Epithelial cell of prostate (primary cell): ENCODE data around the gene PPEF2.

Experiments used
- DNase-seq: peaks from one replicate; pipeline ENCODE4 v3.0.0-alpha.2; 2011; ENCODE audit warnings: low read depth, low spot score
- H3K27ac ChIP-seq: fragments of 450-650 bp; 2 replicates; pipeline ENCODE4 v1.5.1; 2017; ENCODE audit warnings: mild to moderate bottlenecking

The PPEF2 gene

GRCh38 chr4:75834772-75835154, 67.5 kb downstream of the PPEF2 start:
- H3K27ac ChIP-seq: no peak overlapping the region
- DNase-seq: no peak

- DNase-seq: no peak
- no peak overlapping the region for H3K27ac ChIP-seq
Measured at GRCh38 chr4:75834095-75834771, 68.0 kb downstream of the PPEF2 start.

DNA sequence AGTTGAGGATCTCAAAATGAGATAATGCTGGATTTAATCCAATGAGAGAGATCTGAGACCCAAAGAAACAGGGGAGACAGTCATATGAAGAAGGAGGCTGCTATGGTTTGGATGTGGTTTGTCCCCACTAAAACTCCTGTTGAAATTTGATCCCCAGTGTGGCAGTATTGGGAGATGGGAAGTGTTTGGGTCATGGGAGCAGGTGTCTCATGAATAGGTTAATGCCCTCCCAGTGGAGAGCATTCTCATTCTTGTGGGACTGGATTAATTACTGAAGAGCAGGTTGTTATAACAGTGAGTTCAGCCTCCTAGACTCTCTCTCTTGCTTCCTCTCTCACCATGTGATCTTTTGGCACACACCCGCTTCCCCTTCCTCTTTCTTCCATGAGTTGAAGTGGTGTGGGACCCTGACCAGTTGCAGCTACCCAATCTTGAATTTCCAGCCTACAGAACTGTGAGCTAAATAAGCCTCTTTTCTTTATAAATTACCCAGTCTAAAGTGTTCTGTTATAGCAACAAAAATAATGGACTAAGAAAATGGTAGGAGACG, 70.3 kb downstream of the PPEF2 start:
- no peak overlapping the region for H3K27ac ChIP-seq
- DNase-seq: no peak

DNA sequence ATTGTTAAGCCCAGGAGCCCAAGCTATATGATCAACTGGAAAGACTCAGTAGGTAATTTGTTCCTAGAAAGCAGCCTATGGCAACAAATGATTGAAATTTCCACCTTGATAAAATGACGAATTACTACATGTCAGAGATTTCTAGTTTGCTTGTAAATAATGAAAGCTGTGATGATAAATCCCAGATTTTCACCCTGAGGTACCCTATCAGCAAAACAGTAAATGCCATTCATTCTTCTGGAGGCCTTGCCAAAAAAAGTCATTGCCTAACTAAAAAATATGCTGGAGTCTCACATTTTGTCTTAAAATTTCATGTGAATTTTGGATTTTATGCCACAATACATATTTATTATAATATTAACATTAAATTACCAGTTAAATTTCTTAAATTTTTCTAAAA, 71.3 kb downstream of the PPEF2 start:
- DNase-seq: no peak
- H3K27ac ChIP-seq: no peak overlapping the region

- H3K27ac ChIP-seq: no peak overlapping the region
- DNase-seq: no peak
Measured at GRCh38 chr4:75823812-75824211, 78.4 kb downstream of the PPEF2 start.

GRCh38 chr4:75822416-75822815, 79.8 kb downstream of the PPEF2 start:
- no peak overlapping the region for H3K27ac ChIP-seq
- DNase-seq: no peak

DNA sequence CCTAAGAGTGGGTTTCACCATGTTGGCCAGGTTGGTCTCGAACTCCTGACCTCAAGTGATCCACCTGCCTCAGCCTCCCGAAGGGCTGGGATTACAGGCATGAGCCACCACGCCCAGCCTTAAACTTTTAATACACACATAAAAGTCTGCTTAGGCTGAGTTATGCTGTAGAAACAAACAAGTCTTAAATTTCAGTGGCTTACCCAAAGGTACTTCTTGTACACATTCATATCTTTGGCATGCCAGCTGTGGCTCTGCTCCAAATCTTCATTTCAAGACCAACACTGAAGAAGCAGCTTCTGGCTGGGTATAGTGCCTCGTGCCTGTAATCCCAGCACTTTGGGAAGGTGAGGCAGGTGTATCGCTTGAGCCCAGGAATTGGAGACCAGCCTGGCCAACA, 80.3 kb downstream of the PPEF2 start:
- no peak overlapping the region for H3K27ac ChIP-seq
- no peak for DNase-seq

GRCh38 chr4:75821216-75821615, 81.0 kb downstream of the PPEF2 start:
- no peak for DNase-seq
- H3K27ac ChIP-seq: no peak overlapping the region

GRCh38 chr4:75820676-75821075, 81.6 kb downstream of the PPEF2 start:
- DNase-seq: no peak
- no peak overlapping the region for H3K27ac ChIP-seq

- DNase-seq: no peak
- H3K27ac ChIP-seq: no peak overlapping the region
Measured at GRCh38 chr4:75820197-75820596, 82.1 kb downstream of the PPEF2 start.

- no peak overlapping the region for H3K27ac ChIP-seq
- no peak for DNase-seq
Measured at GRCh38 chr4:75819121-75819520, 83.1 kb downstream of the PPEF2 start.

DNA sequence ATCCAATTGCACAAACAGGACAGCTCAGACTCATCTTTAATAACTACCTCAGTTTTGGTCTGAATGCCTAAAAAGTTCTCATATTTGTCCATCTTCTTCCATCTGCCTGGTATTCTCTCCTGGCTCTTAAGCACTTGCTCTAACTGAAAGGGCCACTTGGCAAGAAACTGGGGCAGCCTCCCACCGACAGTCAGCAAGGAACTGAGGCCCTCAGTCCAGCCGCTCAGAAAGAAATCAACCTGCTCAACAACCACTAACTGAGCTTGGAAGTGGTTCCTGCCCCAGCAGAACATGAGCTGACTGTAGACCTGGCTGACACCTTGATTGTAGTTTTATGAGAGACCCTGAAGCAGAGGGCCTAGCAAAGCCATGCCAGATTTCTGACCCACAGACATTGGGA, 84.4 kb downstream of the PPEF2 start:
- no peak for DNase-seq

More for the DNA sequence above, 84.4 kb downstream of the PPEF2 start:
- H3K27ac ChIP-seq: no peak overlapping the region
